GM12878 (cell line): ENCODE measurements around the gene TEF. TPM values are rescaled to one million over a fixed set of nuclear protein-coding genes. Genes with fewer than 3 reads are reported as not detected.

Experiments
- ATAC-seq: fragments of 200-7000 bp; cut with Tn5 transposase; 3 replicates; pipeline ENCODE4 v1.9.1; 2020; ENCODE audit warnings: mild to moderate bottlenecking, moderate library complexity
- BruUV-seq: library from RNA; stranded (reverse); fragments of 400-500 nt; replicated peaks from 2 replicates; lab custom pipeline; 2021; lab: Mats Ljungman, UMichigan
- CTCF ChIA-PET: fragments of 300-600 bp; sonication (Branson Sonifier 250); formaldehyde crosslinking; extraction: SDS; loops from one replicate; lab custom pipeline; 2021; ENCODE audit warnings: inconsistent platforms; lab: Yijun Ruan, JAX
- POLR2A ChIA-PET: fragments of 350-600 bp; formaldehyde crosslinking; extraction: SDS; loops from one replicate; lab custom pipeline; 2021; ENCODE audit warnings: inconsistent platforms; lab: Charles Lee
- RAD21 ChIA-PET: fragments of 300-600 bp; sonication (Branson Sonifier 250); formaldehyde crosslinking; loops from one replicate; lab custom pipeline; 2023; ENCODE audit warnings: antibody characterized with exemption; ENCODE audit not compliant: unreplicated experiment; lab: Charles Lee
- SMC1A ChIA-PET: fragments of 300-600 bp; sonication (Branson Sonifier 250); formaldehyde crosslinking; loops from one replicate; lab custom pipeline; 2023; ENCODE audit not compliant: unreplicated experiment, uncharacterized antibody; lab: Charles Lee
- DNase-seq: peaks from one replicate; pipeline ENCODE4 v3.0.0-alpha.2; 2011; ENCODE audit warnings: low read depth, low spot score
- FAIRE-seq: peaks from 3 replicates; lab custom pipeline; 2011; peaks lifted over from hg19 to GRCh38; lab: Jason Lieb, UNC
- H2AFZ ChIP-seq: 2 replicates; pipeline ENCODE4 v1.6.0; 2011; ENCODE audit warnings: low read depth, low read length, control low read depth; ENCODE audit not compliant: control insufficient read depth
- H3K27ac ChIP-seq: 2 replicates; pipeline ENCODE4 v1.5.1; 2011; ENCODE audit warnings: control low read depth; ENCODE audit not compliant: control insufficient read depth, insufficient read depth
- H3K27me3 ChIP-seq, 2 experiments: replicated peaks in 1 of 2; 2 replicates each; pipeline versions ENCODE4 v1.6.0 to v1.6.1; 2011; ENCODE audit warnings: low read length in 1 of 2; ENCODE audit not compliant: control insufficient read depth in 2 of 2, insufficient read depth in 2 of 2
- H3K36me3 ChIP-seq, 2 experiments: 2 replicates each; pipeline ENCODE4 v1.5.1; 2011; ENCODE audit warnings: low read length in 1 of 2; ENCODE audit not compliant: control insufficient read depth in 2 of 2, insufficient read depth in 2 of 2
- H3K4me1 ChIP-seq: 2 replicates; pipeline ENCODE4 v1.6.1; 2011; ENCODE audit warnings: mild to moderate bottlenecking, low read length, moderate library complexity, mixed read lengths; ENCODE audit not compliant: control insufficient read depth, insufficient read depth
- H3K4me2 ChIP-seq: 2 replicates; pipeline ENCODE4 v1.6.0; 2011; ENCODE audit warnings: control low read depth; ENCODE audit not compliant: control insufficient read depth, insufficient read depth
- H3K4me3 ChIP-seq: fragments of 200-600 bp; sonication (generic); 2 replicates; pipeline ENCODE4 v1.5.1; 2016
- H3K79me2 ChIP-seq: 2 replicates; pipeline ENCODE4 v1.6.0; 2011; ENCODE audit warnings: low read length; ENCODE audit not compliant: control insufficient read depth, insufficient read depth
- H3K9ac ChIP-seq: 2 replicates; pipeline ENCODE4 v1.8.0; 2011; ENCODE audit warnings: low read length, control low read depth, mixed read lengths; ENCODE audit not compliant: control insufficient read depth, insufficient read depth
- H3K9me3 ChIP-seq: replicated peaks from 3 replicates; pipeline ENCODE4 v1.5.1; 2011; ENCODE audit warnings: mild to moderate bottlenecking, low read length; ENCODE audit not compliant: control insufficient read depth, insufficient read depth
- H4K20me1 ChIP-seq: 2 replicates; pipeline ENCODE4 v1.6.0; 2011; ENCODE audit not compliant: control insufficient read depth, insufficient read depth
- KLF5 ChIP-seq: fragments of 450-650 bp; IDR thresholded peaks from 2 replicates; pipeline ENCODE4 v1.6.1; 2014; ENCODE audit warnings: mild to moderate bottlenecking; ENCODE audit not compliant: partially characterized antibody
- MYB ChIP-seq: fragments of 150-350 bp; IDR thresholded peaks from 2 replicates; pipeline ENCODE4 v1.6.1; 2014; ENCODE audit warnings: mild to moderate bottlenecking, low read depth, low read length, borderline replicate concordance
- NBN ChIP-seq: fragments of 450-650 bp; IDR thresholded peaks from 2 replicates; pipeline ENCODE4 v1.6.1; 2016
- POLR2AphosphoS5 ChIP-seq: IDR thresholded peaks from 2 replicates; pipeline ENCODE4 v1.6.1; 2011; ENCODE audit warnings: mild to moderate bottlenecking, low read length, inconsistent platforms
- SMAD1 ChIP-seq: fragments of 450-650 bp; IDR thresholded peaks from 2 replicates; pipeline ENCODE4 v1.6.1; 2018; ENCODE audit warnings: mild to moderate bottlenecking, low read depth; ENCODE audit not compliant: partially characterized antibody
- TCF7 ChIP-seq: IDR thresholded peaks from 2 replicates; pipeline ENCODE4 v1.6.1; 2014; ENCODE audit warnings: antibody characterized with exemption, borderline replicate concordance
- ZBED1 ChIP-seq: IDR thresholded peaks from 2 replicates; pipeline ENCODE4 v1.6.1; 2016; ENCODE audit warnings: borderline replicate concordance
- WGBS: methylation state at CpG from one replicate; pipeline ENCODE4 v1.1.6; 2016; ENCODE audit warnings: low lambda C conversion rate; ENCODE audit not compliant: insufficient replicate concordance, insufficient coverage; ENCODE audit errors: missing lambda C conversion rate; 5-methylcytosine and 5-hydroxymethylcytosine counted together
- in situ Hi-C: fragments of 300-500 bp; cut with MboI; formaldehyde crosslinking; loops from 9 replicates; pipeline ENCODE4 v1.14.3; 2018; ENCODE audit warnings: mixed read lengths
- intact Hi-C: fragments of 100-400 bp; cut with micrococcal nuclease; formaldehyde crosslinking; loops from one replicate; pipeline ENCODE4 v1.14.2; 2022; ENCODE audit not compliant: unreplicated experiment
- polyA plus RNA-seq, 11 experiments: library from polyadenylated mRNA; depleted of rRNA in 4 of 11; unstranded in 6 of 11; stranded (reverse) in 5 of 11; fragments of >200 nt; fragmentation: Nextera tagmentation in 4 of 11; fragmentation: Illumina TruSeq in 1 of 11; extraction: Ambion mirVana in 4 of 11; extraction: Trizol in 1 of 11; gene quantifications; 1 replicate in 1 of 11; 2 replicates in 10 of 11; pipeline versions ENCODE4 v1.2.1 to v1.2.3, GENCODE V29; 2011 to 2016; ENCODE audit warnings: inconsistent platforms in 2 of 11, missing spikeins in 2 of 11, low read depth in 1 of 11
- total RNA-seq, 4 experiments: library from RNA; depleted of rRNA in 3 of 4; stranded (reverse); fragments of >200 nt in 3 of 4; fragmentation: Illumina TruSeq in 1 of 4; extraction: Trizol in 1 of 4; gene quantifications; 2 replicates each; pipeline versions ENCODE4 v1.2.1 to v1.2.3, GENCODE V29; 2013 to 2021
- TF ChIP-seq, protein P1 (sequence below): fragments of 450-650 bp; IDR thresholded peaks from 2 replicates; pipeline ENCODE4 v1.6.1; 2014; ENCODE audit warnings: mild to moderate bottlenecking

TEF gene
- total and polyA plus RNA-seq, 10 of the 15 experiments (the other 5 are each of a cell fraction or from before 2014, with no cell fraction given), result 0.23 to 4.9 (median 3.2) TPM

- Histone ChIP-seq H3K27me3 (no peaks in the 10 kb centered on the region), H3K9me3 (no peaks in the 10 kb centered on the region), H3K9ac (no peak overlapping the region), H4K20me1 (no peaks in the 10 kb centered on the region), H3K4me1 (peaks cover 25% of the 10 kb centered on the region), H2AFZ (peak overlapping the region; percentile 28; the same call in 1 of the 2 replicates), H3K79me2 (peaks cover 15% of the 10 kb centered on the region), H3K4me2 (no peak overlapping the region), H3K36me3 (no peaks in the 10 kb centered on the region), H3K4me3 (no peak overlapping the region), H3K27ac (no peak overlapping the region)
- in situ Hi-C loops (no loop called here), intact Hi-C loops (no loop called here)
- ATAC-seq (no peak), DNase-seq (no peak), FAIRE-seq (no peak)
- BruUV-seq, result no TSS peak
- WGBS, result 15% methylated on average over 8 of the region's 8 CpGs
- ChIA-PET POLR2A (interaction anchor here (0.6 to 0.7 kb wide), 5 partner anchors 19 to 211 kb away, joined by 3 to 6 read pairs (median 3); no protein-coding TSS in a partner anchor), SMC1A (interaction anchor here (1.0 kb wide), 1 partner anchor 37 kb away, joined by 3 read pairs; no protein-coding TSS in a partner anchor), RAD21 (interaction anchor here (0.7 to 3.0 kb wide), 6 partner anchors 27 to 109 kb away, joined by 3 to 8 read pairs (median 4); partner anchors contain the start of genes ACO2, PHF5A, TEF and TOB2), CTCF (interaction anchor here (1.3 to 7.8 kb wide), 4 partner anchors 37 to 117 kb away, joined by 3 to 105 read pairs (median 13); partner anchors contain the start of gene TOB2)
- no peak for TF ChIP-seq TCF7
- no peak for TF ChIP-seq SMAD1
- TF ChIP-seq MYB, result no peak
- TF ChIP-seq, protein P1, sequence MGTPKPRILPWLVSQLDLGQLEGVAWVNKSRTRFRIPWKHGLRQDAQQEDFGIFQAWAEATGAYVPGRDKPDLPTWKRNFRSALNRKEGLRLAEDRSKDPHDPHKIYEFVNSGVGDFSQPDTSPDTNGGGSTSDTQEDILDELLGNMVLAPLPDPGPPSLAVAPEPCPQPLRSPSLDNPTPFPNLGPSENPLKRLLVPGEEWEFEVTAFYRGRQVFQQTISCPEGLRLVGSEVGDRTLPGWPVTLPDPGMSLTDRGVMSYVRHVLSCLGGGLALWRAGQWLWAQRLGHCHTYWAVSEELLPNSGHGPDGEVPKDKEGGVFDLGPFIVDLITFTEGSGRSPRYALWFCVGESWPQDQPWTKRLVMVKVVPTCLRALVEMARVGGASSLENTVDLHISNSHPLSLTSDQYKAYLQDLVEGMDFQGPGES, result no peak
- no peak for TF ChIP-seq ZBED1
- TF ChIP-seq POLR2AphosphoS5, result no peak
- no peak for TF ChIP-seq NBN
- TF ChIP-seq KLF5, result no peak
Measured at GRCh38 chr22:41408665-41409064, 26.9 kb downstream of the TEF start.
